Left cardiac atrium (tissue), 4 donors: ENCODE measurements around the gene TMEM220. TPM values are rescaled to one million over a fixed set of nuclear protein-coding genes. Genes with fewer than 3 reads are reported as not detected.
"Not testable (repeated sequence)": the region's sequence is repeated elsewhere in the genome, so short reads cannot be mapped to it uniquely, and the experiment has no call there.

Source experiments
- ATAC-seq, 2 donors: fragments of 200-7000 bp; cut with Tn5 transposase; one replicate each; pipeline ENCODE4 v1.9.1; 2020; ENCODE audit warnings: mild to moderate bottlenecking in 2 of 2, moderate library complexity in 2 of 2
- DNase-seq: peaks from one replicate; pipeline ENCODE4 v3.0.0-alpha.2; 2020
- intact Hi-C, 2 donors: fragments of 100-400 bp; cut with DNase I; formaldehyde crosslinking; loops; one replicate each; pipeline versions ENCODE4 v1.14.1 to v1.15.1; 2022 to 2023
- total RNA-seq, 2 donors: library from RNA; stranded (reverse); fragmentation: NEBNext Ultra II Directional; extraction: Animal tissue kit (Norgen Biotek cat#: 25700); gene quantifications; one replicate each; pipeline ENCODE4 v1.2.1, GENCODE V29; 2021
- donor health status: DM: no; HTN: yes; CAD: no.
- donor health status: DM: no; HTN: yes; CAD: no; lungs with severe emphysema.
- donor health status: DM: yes; HTN: yes; CAD: no.
- donor health status: Dilated cardiomyopathy.

The TMEM220 gene
- total RNA-seq, 2 donors from 2014 or later = 7.7 to 8.0 TPM

- intact Hi-C loops = loop anchor here in 1 of 2 donors (10.0 kb wide), 1 partner anchor 920 kb away; no protein-coding TSS in a partner anchor
- DNase-seq = no peak
Measured at GRCh38 chr17:10735251-10735650, 5.4 kb upstream of the TMEM220 start.

GRCh38 chr17:10733666-10734065 lies 3.8 kb upstream of the TMEM220 start:
- ATAC-seq = no peak
- intact Hi-C loops = loop anchor here in 1 of 2 donors (10.0 kb wide), 1 partner anchor 921 kb away; no protein-coding TSS in a partner anchor
- DNase-seq = no peak

More at GRCh38 chr17:10735251-10735650, 5.4 kb upstream of the TMEM220 start:
- ATAC-seq = no peak

DNA sequence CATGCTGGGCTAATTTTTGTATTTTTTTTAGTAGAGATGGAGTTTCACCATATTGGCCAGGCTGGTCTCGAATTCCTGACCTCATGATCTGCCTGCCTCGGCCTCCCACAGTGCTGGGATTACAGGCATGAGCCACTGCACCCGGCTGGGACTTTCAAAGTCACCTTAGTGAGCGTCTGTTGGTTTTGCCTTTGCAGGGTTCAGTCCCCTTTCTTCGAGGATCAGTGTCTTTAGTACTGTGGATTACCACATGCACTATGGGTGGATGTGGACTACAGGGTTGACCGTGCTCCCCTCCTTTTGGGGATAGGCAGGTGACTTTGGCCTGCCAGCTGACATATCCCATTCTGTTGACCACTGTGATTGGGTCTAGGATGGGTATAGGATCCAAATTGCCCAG lies 2.3 kb upstream of the TMEM220 start:
- not testable (repeated sequence) for ATAC-seq, DNase-seq

DNA sequence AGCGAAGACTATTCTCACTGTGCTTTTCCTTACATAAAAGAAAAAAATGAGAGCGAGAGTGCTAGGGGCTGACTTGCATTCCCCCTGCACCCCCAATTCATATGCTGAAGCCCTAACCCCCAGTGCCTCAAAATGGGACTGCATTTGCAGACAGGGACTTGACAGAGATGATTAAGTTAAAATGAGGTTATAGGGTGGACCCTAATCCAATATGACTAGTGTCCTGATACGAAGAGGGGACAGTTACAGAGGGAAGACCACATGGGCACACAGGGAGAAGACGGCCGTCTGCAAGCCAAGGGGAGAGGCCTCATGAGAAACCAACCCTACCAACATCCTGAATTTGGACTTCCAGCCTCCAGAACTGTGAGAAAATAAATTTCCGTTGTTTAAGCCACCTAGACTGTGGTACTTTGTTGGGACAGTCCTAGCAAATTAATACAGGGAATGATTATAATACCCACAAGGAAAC lies 1.6 kb upstream of the TMEM220 start:
- no peak for DNase-seq
- ATAC-seq = no peak
- intact Hi-C loops = loop anchor here in 1 of 2 donors (10.0 kb wide), 1 partner anchor 923 kb away; no protein-coding TSS in a partner anchor

More for the DNA sequence above, 2.3 kb upstream of the TMEM220 start:
- intact Hi-C loops = loop anchor here in 1 of 2 donors (10.0 kb wide), 1 partner anchor 923 kb away; no protein-coding TSS in a partner anchor

DNA sequence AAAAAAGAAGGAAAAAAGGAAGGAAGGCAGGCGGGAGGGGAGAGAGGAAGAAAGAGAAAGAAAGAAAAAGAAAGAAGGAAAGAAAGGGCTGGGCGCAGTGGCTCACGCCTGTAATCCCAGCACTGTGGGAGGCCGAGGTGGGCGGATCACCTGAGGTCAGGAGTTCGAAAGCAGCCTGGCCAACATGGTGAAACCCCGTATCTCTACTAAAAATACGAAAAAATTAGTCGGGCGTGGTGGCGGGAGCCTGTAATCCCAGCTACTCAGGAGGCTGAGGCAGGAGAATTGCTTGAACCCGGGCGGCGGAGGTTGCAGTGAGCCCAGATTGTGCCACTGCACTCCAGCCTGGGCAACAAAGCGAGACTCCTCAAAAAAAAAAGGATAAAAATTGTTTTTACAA lies 424 bp upstream of the TMEM220 start:
- intact Hi-C loops = loop anchor here in 1 of 2 donors (10.0 kb wide), 1 partner anchor 925 kb away; no protein-coding TSS in a partner anchor
- not testable (repeated sequence) for DNase-seq
- ATAC-seq = peak in 1 of 2 donors; percentile 2

DNA sequence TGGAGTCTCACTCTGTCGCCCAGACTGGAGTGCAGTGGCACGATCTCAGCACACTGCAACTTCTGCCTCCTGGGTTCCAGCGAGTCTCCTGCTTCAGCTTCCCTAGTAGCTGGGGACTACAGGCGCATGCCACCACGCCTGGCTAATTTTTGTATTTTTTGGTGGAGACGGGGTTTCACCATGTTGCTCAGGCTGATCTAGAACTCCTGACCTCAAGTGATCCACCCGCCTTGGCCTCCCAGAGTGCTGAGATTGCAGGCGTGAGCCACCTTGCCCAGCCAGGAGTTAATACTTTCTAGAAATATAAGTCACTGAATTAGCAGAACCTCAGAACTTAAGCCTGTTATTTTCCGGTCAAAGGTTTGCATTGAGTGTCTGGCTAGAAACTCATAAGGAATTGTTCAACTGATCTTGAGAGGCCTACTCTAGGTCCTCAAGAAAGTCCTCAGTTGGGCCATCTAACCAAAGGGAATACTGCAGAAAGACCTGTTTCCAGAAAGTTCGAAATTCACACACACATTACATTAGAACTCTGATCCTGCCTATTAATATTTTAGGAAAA lies 1.4 kb downstream of the TMEM220 start:
- intact Hi-C loops = no loop called here
- ATAC-seq (no peak), DNase-seq (no peak)

- DNase-seq (no peak), ATAC-seq (no peak)
- intact Hi-C loops = no loop called here
Measured at GRCh38 chr17:10727192-10727591, 2.6 kb downstream of the TMEM220 start.

DNA sequence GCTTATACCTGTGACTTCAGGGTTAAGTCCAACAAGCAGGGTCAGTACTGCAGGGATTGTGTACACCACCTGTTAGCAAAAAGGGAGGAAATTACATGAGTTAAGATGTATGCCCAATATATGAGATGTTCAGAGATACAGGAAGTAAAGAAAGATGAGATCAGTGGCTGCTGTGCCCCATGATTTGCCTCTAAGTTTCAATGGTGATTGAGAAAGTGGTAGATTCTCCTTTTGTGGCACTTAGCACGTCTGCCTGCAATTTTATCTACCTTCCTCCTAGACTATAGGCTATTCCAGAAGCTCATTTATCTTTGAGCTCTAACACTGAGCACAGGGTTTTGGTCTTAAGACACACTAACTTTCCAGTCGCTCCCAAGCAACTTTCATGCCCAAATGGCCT lies 3.6 kb downstream of the TMEM220 start:
- ATAC-seq (no peak), DNase-seq (no peak)
- intact Hi-C loops = no loop called here

DNA sequence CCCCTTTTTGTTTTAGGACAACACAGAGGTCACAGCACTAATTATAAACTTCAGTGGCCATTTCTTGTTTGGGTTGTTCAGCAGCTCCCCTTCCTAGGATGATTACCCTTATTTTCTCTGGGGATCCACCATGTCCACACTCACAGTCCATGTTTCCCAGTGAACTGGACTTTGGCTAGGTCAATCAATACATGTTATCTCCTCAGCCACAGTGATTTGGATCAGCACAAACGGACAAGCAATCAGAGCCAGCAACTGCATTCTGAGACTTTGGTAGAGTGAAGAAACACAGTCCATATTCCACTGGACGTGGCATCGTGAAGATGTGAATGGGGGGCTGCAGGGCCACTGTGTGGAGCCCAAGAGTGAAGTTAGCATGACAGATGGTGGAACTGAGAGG lies 4.6 kb downstream of the TMEM220 start:
- intact Hi-C loops = no loop called here
- ATAC-seq (no peak), DNase-seq (no peak)

DNA sequence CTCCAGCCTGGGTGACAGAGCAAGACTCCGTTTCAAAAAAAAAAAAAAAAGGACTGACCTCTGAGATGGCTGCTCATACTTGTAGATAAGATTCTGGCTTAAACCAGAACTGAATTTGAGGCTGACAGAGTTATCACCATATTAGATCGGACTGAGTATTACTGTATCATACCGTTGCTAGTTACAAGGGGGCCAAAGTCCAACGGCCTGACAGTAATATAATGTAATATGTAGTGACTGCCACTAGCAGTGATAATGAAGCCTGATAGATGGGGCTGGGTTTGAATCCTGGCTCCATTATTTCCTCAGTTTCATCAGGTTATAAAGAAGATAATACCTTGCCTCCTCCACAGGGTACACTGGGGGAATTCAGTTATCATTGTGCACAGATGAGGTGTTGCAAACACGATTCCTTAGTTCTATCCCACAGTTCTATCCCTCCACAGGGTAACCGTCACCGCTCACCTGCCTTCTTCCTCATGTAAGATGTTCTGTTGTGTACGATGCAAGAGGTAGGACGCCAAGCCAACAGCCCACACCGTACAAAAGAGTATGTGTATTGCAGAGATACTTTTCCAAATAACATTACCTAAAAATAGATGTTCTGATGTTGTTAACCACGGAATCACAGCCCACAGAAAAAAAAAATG lies 5.2 kb downstream of the TMEM220 start:
- ATAC-seq (no peak), DNase-seq (no peak)
- intact Hi-C loops = no loop called here

DNA sequence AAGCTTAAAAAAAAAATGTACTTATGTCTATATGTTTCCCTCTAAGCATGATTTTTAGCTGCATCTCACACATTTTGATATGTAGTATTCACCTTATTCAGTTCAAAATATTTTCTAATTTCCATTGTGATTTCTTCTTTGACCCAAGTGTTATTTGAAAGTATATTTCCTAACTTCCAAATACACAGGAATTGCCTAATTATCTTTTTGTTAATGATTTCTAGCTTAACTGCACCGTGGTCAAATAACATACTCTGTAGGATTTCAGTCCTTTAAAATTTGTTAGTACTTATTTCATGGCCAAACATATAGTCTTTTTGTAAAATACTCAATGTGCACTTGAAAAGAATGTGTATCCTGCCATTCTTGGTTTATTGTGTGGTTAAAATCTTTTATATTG lies 11.3 kb downstream of the TMEM220 start:
- DNase-seq (no peak), ATAC-seq (no peak)
- intact Hi-C loops = no loop called here

GRCh38 chr17:10716218-10716617 lies 13.6 kb downstream of the TMEM220 start:
- intact Hi-C loops = no loop called here
- DNase-seq = no peak
- ATAC-seq = no peak

GRCh38 chr17:10713318-10713717 lies 16.5 kb downstream of the TMEM220 start:
- DNase-seq (no peak), ATAC-seq (no peak)
- intact Hi-C loops = no loop called here

DNA sequence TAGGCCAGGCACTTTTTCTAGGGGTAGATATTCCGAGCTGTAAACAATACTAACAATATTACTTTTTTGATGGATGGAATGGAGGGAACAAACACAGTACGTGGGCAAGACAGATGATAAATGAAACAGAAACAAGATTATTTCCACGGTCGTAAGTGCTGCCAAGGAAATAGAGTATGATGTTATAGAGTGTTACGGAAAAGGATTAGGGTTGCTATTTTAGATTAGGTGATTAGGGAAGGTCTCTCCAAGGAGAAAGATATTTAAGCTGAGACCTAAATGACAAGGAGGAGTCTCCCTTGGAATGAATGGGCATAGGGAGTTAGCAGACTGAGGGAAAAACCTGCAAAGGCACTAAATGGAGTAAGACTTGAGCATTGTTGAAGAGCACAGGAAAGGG lies 24.1 kb downstream of the TMEM220 start:
- intact Hi-C loops = no loop called here
- DNase-seq (no peak), ATAC-seq (no peak)

DNA sequence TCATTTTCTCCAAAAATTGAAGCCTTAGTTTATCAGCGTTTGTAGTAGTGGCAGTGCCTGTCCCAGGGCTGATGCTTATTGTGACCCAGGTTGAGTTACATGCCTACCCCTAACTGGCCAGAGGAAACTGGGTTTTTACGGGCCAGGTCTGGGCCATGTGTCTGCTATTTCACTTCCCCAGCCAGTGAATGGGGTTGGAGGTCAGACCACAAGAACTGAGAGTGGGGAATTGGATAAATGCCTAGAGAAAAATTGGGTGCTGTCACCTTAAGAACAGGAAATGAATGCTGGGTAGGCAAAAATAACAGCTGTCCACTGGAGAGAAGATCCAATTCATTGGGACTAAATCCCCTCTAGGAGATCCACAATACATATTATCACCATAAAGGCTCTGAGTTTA lies 27.2 kb downstream of the TMEM220 start:
- ATAC-seq = no peak
- intact Hi-C loops = no loop called here
- no peak for DNase-seq

DNA sequence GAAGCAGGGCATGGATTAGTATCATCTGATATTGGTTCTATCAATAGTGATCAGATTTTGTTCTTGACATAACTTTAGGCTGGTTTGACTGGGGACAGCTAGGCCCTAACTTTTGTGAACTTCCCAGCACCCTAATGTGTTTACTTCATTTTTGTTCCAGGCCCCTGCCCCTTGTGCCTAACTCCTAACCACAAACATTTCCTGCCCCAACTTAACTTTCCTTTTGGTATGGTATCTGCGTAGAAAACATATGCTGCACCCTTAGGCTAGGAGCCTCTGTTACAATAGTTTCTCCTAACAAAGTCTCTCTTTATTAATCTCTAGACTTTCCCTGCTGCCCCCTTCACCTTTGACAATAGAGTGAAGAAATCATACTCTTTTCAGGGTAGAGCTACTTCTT lies 30.0 kb downstream of the TMEM220 start:
- DNase-seq (no peak), ATAC-seq (no peak)
- intact Hi-C loops = no loop called here

DNA sequence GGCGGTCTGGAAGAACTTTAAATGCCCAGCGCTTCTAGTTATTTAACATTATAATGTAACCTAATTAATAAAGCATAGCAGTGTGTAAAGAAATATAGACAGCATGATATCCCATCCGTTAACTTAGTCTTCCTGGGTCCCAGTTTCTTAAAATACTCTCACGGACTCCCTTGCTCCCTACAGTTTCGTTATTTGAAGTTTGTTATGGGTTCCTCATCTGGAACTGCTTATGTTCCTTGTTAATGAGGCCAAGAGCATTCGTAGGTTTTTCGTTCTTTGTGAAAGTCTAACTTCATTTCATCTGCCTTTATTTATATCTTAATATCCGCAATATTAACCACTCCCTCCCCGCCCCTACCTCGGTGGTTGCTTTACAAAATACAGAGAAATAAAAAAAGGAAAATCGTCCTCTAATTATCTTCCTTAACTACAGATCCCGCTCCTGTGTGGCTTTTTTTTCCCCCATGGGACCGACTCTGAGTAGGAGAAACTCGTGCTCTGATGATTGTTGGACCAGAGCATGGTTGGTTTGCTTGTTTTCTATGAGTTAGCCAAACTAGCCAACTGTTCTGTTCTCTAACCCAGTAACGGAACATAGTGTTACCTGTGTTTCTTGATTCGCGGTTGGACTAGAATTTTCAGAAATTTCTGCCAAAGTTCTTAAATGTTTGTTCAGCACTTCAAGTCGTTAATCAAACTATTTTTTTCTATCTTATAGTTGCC lies 31.6 kb downstream of the TMEM220 start:
- intact Hi-C loops = no loop called here
- ATAC-seq = peak in 1 of 2 donors; percentile 4
- no peak for DNase-seq

- intact Hi-C loops = no loop called here
- peak; percentile 99 for ATAC-seq
- DNase-seq = peak; percentile 97
Measured at GRCh38 chr17:10697092-10698081, 32.4 kb downstream of the TMEM220 start, which contains the start of the genes ADPRM and SCO1. TSS of gene ADPRM (plus strand) at chr17:10697594. CDS start at chr17:10704927, 7,333 bp downstream. TSS of gene SCO1 (minus strand) at chr17:10697533. CDS start at chr17:10697507, 26 bp downstream.
